Left colon (tissue), 2 donors: ENCODE data around the gene PSEN2. TPM values are rescaled to one million over a fixed set of nuclear protein-coding genes. Genes with fewer than 3 reads are reported as not detected.
"Not testable (repeated sequence)": the region's sequence is repeated elsewhere in the genome, so short reads cannot be mapped to it uniquely, and the experiment has no call there.

Experiments used
- ATAC-seq: fragments of 200-7000 bp; cut with Tn5 transposase; one replicate; pipeline ENCODE4 v1.9.1; 2020; ENCODE audit warnings: mild to moderate bottlenecking, moderate library complexity
- DNase-seq, 2 donors: peaks; one replicate each; pipeline ENCODE4 v3.0.0-alpha.2; 2020
- intact Hi-C, 2 donors: fragments of 100-400 bp; cut with DNase I in 1 of 2; cut with micrococcal nuclease in 1 of 2; formaldehyde crosslinking; loops; one replicate each; pipeline versions ENCODE4 v1.11.2 to v1.14.0; 2022; cut with DNase I, micrococcal nuclease
- long read RNA-seq: library from polyadenylated mRNA; unstranded; transcript quantifications from one replicate; pipeline ENCODE4 v2.0.0, GENCODE V29; 2021
- total RNA-seq, 2 donors: library from RNA; stranded (reverse); fragmentation: NEBNext Ultra II Directional; extraction: Animal tissue kit (Norgen Biotek cat#: 25700); gene quantifications; one replicate each; pipeline ENCODE4 v1.2.1, GENCODE V29; 2021
- donor health status: DM: no; HTN: no; CAD: no.
- donor health status: DM: yes; HTN: yes; CAD: no.

PSEN2 gene
- total RNA-seq, result 10 to 100 TPM; 27.0 to 28.7 TPM
- long read RNA-seq, transcript PSEN2-202 (13 exons, 2,306 nt), result major isoform, 20 of 86 reads
- long read RNA-seq, transcript PSEN2-203 (13 exons, 1,947 nt), result minor isoform, 10 of 86 reads
- long read RNA-seq, partial matches to known transcripts, result 35 of 86 reads
- long read RNA-seq, other reads (novel, unspliced or antisense), result 20 of 86 reads

GRCh38 chr1:226870401-226871279 lies at the start of gene PSEN2:
TSS of gene PSEN2 (plus strand) at chr1:226870616. CDS start at chr1:226881908, 11,292 bp downstream.
- intact Hi-C loops, result no loop called here
- DNase-seq (peak; percentile 75 to 85), ATAC-seq (peak; percentile 88)

- intact Hi-C loops, result loop anchor here in 1 of 2 donors (10.0 kb wide), 1 partner anchor 86 kb away; the partner anchor contains the start of gene ITPKB
- peak; percentile 58 for ATAC-seq
- DNase-seq, result peak; percentile 40 to 86
Measured at GRCh38 chr1:226820941-226821718, 49.3 kb upstream of the PSEN2 start.

GRCh38 chr1:226821719-226822085 lies 48.7 kb upstream of the PSEN2 start:
- intact Hi-C loops, result loop anchor here in 1 of 2 donors (10.0 kb wide), 1 partner anchor 87 kb away; the partner anchor contains the start of gene ITPKB
- ATAC-seq, result no peak
- DNase-seq, result no peak

GRCh38 chr1:226823643-226824042 lies 46.8 kb upstream of the PSEN2 start:
- intact Hi-C loops, result loop anchor here in 1 of 2 donors (10.0 kb wide), 1 partner anchor 89 kb away; the partner anchor contains the start of gene ITPKB
- ATAC-seq, result no peak
- DNase-seq, result no peak

- intact Hi-C loops, result loop anchor here (5.0 to 10.0 kb wide), 2 partner anchors 90 to 193 kb away; partner anchors contain the start of gene ITPKB (in 1 of the 2)
- DNase-seq (no peak), ATAC-seq (no peak)
Measured at GRCh38 chr1:226825037-226825745, 45.2 kb upstream of the PSEN2 start.

- DNase-seq (no peak), ATAC-seq (no peak)
- intact Hi-C loops, result loop anchor here (5.0 to 10.0 kb wide), 2 partner anchors 91 to 193 kb away; partner anchors contain the start of gene ITPKB (in 1 of the 2)
Measured at GRCh38 chr1:226825746-226826100, 44.7 kb upstream of the PSEN2 start.

- intact Hi-C loops, result loop anchor here (5.0 to 10.0 kb wide), 2 partner anchors 92 to 194 kb away; partner anchors contain the start of gene ITPKB (in 1 of the 2)
- no peak for DNase-seq
- ATAC-seq, result no peak
Measured at GRCh38 chr1:226826479-226827261, 43.7 kb upstream of the PSEN2 start.

GRCh38 chr1:226827458-226827857 lies 43.0 kb upstream of the PSEN2 start:
- intact Hi-C loops, result loop anchor here (5.0 to 10.0 kb wide), 2 partner anchors 93 to 195 kb away; partner anchors contain the start of gene ITPKB (in 1 of the 2)
- peak; percentile 44 for ATAC-seq
- peak; percentile 48 to 57 for DNase-seq

GRCh38 chr1:226827968-226828513 lies 42.4 kb upstream of the PSEN2 start:
- ATAC-seq, result peak; percentile 100
- DNase-seq, result peak; percentile 95 to 96
- intact Hi-C loops, result loop anchor here (5.0 to 10.0 kb wide), 2 partner anchors 93 to 196 kb away; partner anchors contain the start of gene ITPKB (in 1 of the 2)

- intact Hi-C loops, result loop anchor here (5.0 to 10.0 kb wide), 2 partner anchors 94 to 197 kb away; partner anchors contain the start of gene ITPKB (in 1 of the 2)
- no peak for ATAC-seq
- DNase-seq, result no peak
Measured at GRCh38 chr1:226829105-226829504, 41.3 kb upstream of the PSEN2 start.

- DNase-seq (no peak), ATAC-seq (no peak)
- intact Hi-C loops, result no loop called here
Measured at GRCh38 chr1:226831953-226832352, 38.5 kb upstream of the PSEN2 start.

- ATAC-seq (no peak), DNase-seq (no peak)
- intact Hi-C loops, result no loop called here
Measured at GRCh38 chr1:226832613-226833012, 37.8 kb upstream of the PSEN2 start.

GRCh38 chr1:226834179-226834578 lies 36.2 kb upstream of the PSEN2 start:
- ATAC-seq, DNase-seq, intact Hi-C loops: not testable (repeated sequence)

GRCh38 chr1:226835396-226835795 lies 35.0 kb upstream of the PSEN2 start:
- intact Hi-C loops, DNase-seq, ATAC-seq: not testable (repeated sequence)

- ATAC-seq, DNase-seq, intact Hi-C loops: not testable (repeated sequence)
Measured at GRCh38 chr1:226837966-226838365, 32.5 kb upstream of the PSEN2 start.

- ATAC-seq, result no peak
- no peak for DNase-seq
- intact Hi-C loops, result no loop called here
Measured at GRCh38 chr1:226838456-226838855, 32.0 kb upstream of the PSEN2 start.

- intact Hi-C loops, result no loop called here
- ATAC-seq (no peak), DNase-seq (no peak)
Measured at GRCh38 chr1:226845624-226846023, 24.8 kb upstream of the PSEN2 start.
